Nephron (organoid): ENCODE results near the gene CFHR4.
"Not testable (repeated sequence)": the region's sequence is repeated elsewhere in the genome, so short reads cannot be mapped to it uniquely, and the experiment has no call there.

Experiments used
- H3K27ac Mint-ChIP-seq, 3 experiments: 2 replicates each; pipeline ENCODE4 v1.8.0; 2020; ENCODE audit warnings: mixed read lengths in 3 of 3, mild to moderate bottlenecking in 2 of 3, moderate library complexity in 1 of 3
- H3K27me3 Mint-ChIP-seq: 2 replicates; pipeline ENCODE4 v1.8.0; 2021; ENCODE audit warnings: low read depth, mild to moderate bottlenecking, moderate library complexity, mixed read lengths
- H3K36me3 Mint-ChIP-seq: 2 replicates; pipeline ENCODE4 v1.8.0; 2020; ENCODE audit warnings: low read depth, mixed read lengths
- H3K4me1 Mint-ChIP-seq: 2 replicates; pipeline ENCODE4 v1.8.0; 2020; ENCODE audit warnings: mixed read lengths
- H3K4me3 Mint-ChIP-seq, 3 experiments: 2 replicates each; pipeline ENCODE4 v1.8.0; 2020; ENCODE audit warnings: mild to moderate bottlenecking in 3 of 3, mixed read lengths in 3 of 3, moderate library complexity in 2 of 3
- H3K9me3 Mint-ChIP-seq: 2 replicates; pipeline ENCODE4 v1.8.0; 2020; ENCODE audit warnings: mixed read lengths
- CTCF ChIP-seq, 3 experiments: fragments of 200-600 bp; sonication (generic); IDR thresholded peaks; one replicate each; pipeline ENCODE4 v1.5.0; 2021; ENCODE audit warnings: antibody characterized with exemption in 3 of 3; ENCODE audit not compliant: unreplicated experiment in 3 of 3

The CFHR4 gene

DNA sequence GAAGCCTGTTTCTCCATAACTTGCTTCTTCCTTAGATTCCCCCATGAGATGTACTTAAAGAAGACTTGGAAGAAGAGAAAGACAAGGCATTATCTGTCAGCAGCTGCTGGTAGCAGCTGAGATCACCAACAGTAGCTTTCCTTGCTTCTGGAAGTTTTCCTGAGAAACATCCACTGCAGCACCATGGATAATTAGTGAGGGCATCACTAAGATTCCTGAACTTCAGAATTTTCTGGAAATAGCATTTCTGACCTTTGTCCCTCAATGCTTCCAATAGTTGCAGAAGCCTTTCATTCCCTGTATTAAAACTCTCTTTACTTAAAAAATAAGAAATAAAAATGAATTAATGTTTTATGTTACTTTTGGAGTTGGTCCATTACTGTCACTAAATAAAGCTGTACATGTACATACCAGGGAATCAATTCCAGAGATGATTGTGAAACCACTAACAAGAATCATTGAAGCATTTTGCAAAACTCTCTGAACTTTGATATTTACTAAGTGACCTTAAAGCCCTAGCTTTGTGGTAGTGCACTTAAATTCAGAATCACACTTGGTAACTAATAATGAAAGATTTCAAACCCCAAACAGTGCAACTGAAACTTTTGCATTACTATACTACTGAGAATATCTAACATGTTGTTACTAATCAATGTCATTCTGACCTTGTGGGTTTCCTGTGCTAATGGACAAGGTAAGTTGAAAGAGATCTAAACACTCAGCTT is at the start of gene CFHR4:
Gene CFHR4, plus strand, starts transcription at position 538 of the 725 bp plus-strand sequence. Its CDS starts 99 bp downstream, at position 637.
- TF ChIP-seq CTCF (IDR thresholded peaks at IDR 0.05; ENCODE audit: unreplicated experiment in 3 of 3), result no peak
- Mint-ChIP-seq H3K9me3 (peaks cover 3% of the 10 kb centered on the region), H3K36me3 (no peaks in the 10 kb centered on the region), H3K4me1 (no peaks in the 10 kb centered on the region), H3K27me3 (no peaks in the 10 kb centered on the region), H3K4me3 (no peak within 1 kb of the TSS), H3K27ac (no peak within 1 kb of the TSS)

DNA sequence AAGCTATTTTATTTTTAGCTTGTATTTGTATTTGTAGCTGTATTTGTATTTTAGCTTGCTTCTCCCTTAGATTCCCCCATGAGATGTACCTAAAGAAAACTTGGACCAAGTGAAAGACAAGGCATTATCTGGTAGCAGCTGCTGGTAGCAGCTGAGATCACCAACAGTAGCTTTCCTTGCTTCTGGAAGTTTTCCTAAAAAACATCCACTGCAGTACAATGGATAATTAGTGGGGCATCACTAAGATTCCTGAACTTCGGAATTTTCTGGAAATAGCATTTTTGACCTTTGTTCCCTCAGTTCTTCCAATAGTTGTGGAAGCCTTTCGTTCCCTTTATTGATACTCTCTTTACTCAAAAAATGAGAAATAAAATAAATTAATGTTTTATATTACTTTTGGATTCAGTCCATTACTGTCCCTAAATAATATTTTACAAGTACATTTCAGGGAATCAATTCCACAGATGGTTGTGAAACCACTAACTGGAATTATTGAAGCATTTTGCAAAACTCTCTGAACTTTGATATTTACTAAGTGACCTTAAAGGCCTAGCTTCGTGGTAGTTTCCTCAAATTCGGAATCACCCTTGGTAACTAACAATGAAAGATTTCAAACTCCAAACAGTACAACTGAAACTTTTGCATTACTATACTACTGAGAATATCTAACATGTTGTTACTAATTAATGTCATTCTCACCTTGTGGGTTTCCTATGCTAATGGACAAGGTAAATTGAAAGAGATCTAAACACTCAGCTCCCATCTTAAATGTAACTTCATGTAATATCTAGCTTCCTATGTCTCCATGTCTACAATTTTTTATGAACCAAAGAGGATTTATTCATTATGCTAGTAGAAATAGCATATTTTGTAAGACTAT is 38.0 kb upstream of the CFHR4 start:
- not testable (repeated sequence) for H3K36me3 Mint-ChIP-seq, H3K4me3 Mint-ChIP-seq, H3K27ac Mint-ChIP-seq, H3K27me3 Mint-ChIP-seq, H3K4me1 Mint-ChIP-seq, H3K9me3 Mint-ChIP-seq

- Mint-ChIP-seq H3K4me1 (no peaks in the 10 kb centered on the region), H3K27ac (no peak overlapping the region), H3K27me3 (peaks cover 3% of the 10 kb centered on the region), H3K36me3 (no peaks in the 10 kb centered on the region), H3K4me3 (no peak overlapping the region), H3K9me3 (no peaks in the 10 kb centered on the region)
- no peak for TF ChIP-seq CTCF (IDR thresholded peaks at IDR 0.05; ENCODE audit: unreplicated experiment in 3 of 3)
These were observed 31.8 kb upstream of the CFHR4 start for GRCh38 chr1:196856053-196856452.

DNA sequence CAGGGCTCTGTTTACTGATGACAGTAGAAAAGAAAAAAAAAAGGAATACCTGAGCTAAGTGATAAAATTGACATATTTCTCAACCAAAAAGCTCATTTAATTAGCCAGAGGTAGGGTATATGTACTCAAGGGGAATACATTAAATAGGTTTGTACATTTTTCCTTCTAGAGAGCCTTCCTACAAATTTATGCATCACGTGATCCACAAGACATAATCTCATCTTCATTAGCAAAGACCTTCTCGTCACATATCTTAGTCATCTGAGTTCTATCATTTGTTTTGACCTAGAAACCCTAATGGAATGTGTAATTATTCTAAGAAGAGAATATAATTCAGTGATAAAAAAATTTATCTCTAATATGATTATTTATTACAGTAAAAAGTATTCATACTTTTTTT is 30.7 kb upstream of the CFHR4 start:
- Mint-ChIP-seq H3K4me3 (no peak overlapping the region), H3K4me1 (no peaks in the 10 kb centered on the region), H3K27ac (no peak overlapping the region), H3K27me3 (peaks cover 3% of the 10 kb centered on the region), H3K36me3 (no peaks in the 10 kb centered on the region), H3K9me3 (no peaks in the 10 kb centered on the region)
- TF ChIP-seq CTCF (IDR thresholded peaks at IDR 0.05; ENCODE audit: unreplicated experiment in 3 of 3), result no peak

GRCh38 chr1:196858811-196859210 is 29.0 kb upstream of the CFHR4 start:
- no peaks in the 10 kb centered on the region for H3K4me1 Mint-ChIP-seq
- TF ChIP-seq CTCF (IDR thresholded peaks at IDR 0.05; ENCODE audit: unreplicated experiment in 3 of 3), result no peak
- H3K27me3 Mint-ChIP-seq, result peaks cover 3% of the 10 kb centered on the region

GRCh38 chr1:196860323-196860884 is 27.4 kb upstream of the CFHR4 start:
- Mint-ChIP-seq H3K4me3 (no peak overlapping the region), H3K27me3 (peaks cover 3% of the 10 kb centered on the region), H3K9me3 (no peaks in the 10 kb centered on the region), H3K27ac (no peak overlapping the region), H3K36me3 (no peaks in the 10 kb centered on the region), H3K4me1 (no peaks in the 10 kb centered on the region)
- TF ChIP-seq CTCF (IDR thresholded peaks at IDR 0.05; ENCODE audit: unreplicated experiment in 3 of 3), result no peak

More at GRCh38 chr1:196858811-196859210, 29.0 kb upstream of the CFHR4 start:
- Mint-ChIP-seq H3K9me3 (no peaks in the 10 kb centered on the region), H3K36me3 (no peaks in the 10 kb centered on the region), H3K27ac (no peak overlapping the region), H3K4me3 (no peak overlapping the region)
